DOHH2 (cell line): ENCODE measurements around the gene CCBE1.

Experiments
- H3F3A ChIP-seq: fragments of 200-600 bp; sonication (generic), shearing (Covaris generic); 2 replicates; pipeline ENCODE4 v1.6.0; 2016; ENCODE audit warnings: antibody characterized with exemption, mild to moderate bottlenecking; ENCODE audit not compliant: control insufficient read depth, insufficient read depth
- H3K27ac ChIP-seq: fragments of 200-600 bp; sonication (generic); 2 replicates; pipeline ENCODE4 v1.5.1; 2014; ENCODE audit warnings: low read depth, mild to moderate bottlenecking, low read length, moderate library complexity
- H3K27me3 ChIP-seq: fragments of 200-600 bp; sonication (generic); 2 replicates; pipeline ENCODE4 v1.6.1; 2014; ENCODE audit warnings: mild to moderate bottlenecking, low read length, mixed read lengths; ENCODE audit not compliant: control insufficient read depth
- H3K36me3 ChIP-seq: fragments of 200-600 bp; sonication (generic); 2 replicates; pipeline ENCODE4 v1.6.1; 2014; ENCODE audit warnings: mild to moderate bottlenecking, low read length, moderate library complexity, mixed read lengths; ENCODE audit not compliant: control insufficient read depth
- H3K4me1 ChIP-seq: fragments of 200-600 bp; sonication (generic); 2 replicates; pipeline ENCODE4 v1.6.1; 2014; ENCODE audit warnings: mild to moderate bottlenecking, low read length, mixed read lengths; ENCODE audit not compliant: control insufficient read depth
- H3K4me2 ChIP-seq: fragments of 200-600 bp; sonication (generic); 2 replicates; pipeline ENCODE4 v1.6.0; 2014; ENCODE audit warnings: mild to moderate bottlenecking, low read length, moderate library complexity
- H3K4me3 ChIP-seq: fragments of 200-600 bp; sonication (generic); 2 replicates; pipeline ENCODE4 v1.5.1; 2014; ENCODE audit warnings: mild to moderate bottlenecking, low read length, mixed read lengths
- H3K79me2 ChIP-seq: fragments of 200-600 bp; sonication (generic); 2 replicates; pipeline ENCODE4 v1.6.1; 2014; ENCODE audit warnings: mild to moderate bottlenecking, low read length, mixed read lengths; ENCODE audit not compliant: control insufficient read depth
- H3K9me2 ChIP-seq: fragments of 200-600 bp; sonication (generic); replicated peaks from 2 replicates; pipeline ENCODE4 v1.6.1; 2014; ENCODE audit warnings: mild to moderate bottlenecking, low read length, mixed read lengths; ENCODE audit not compliant: control insufficient read depth
- H3K9me3 ChIP-seq: fragments of 200-600 bp; sonication (generic); 2 replicates; pipeline ENCODE4 v1.6.1; 2014; ENCODE audit warnings: antibody characterized with exemption, low read length, mixed read lengths; ENCODE audit not compliant: control insufficient read depth, insufficient read depth
- H4K20me1 ChIP-seq: fragments of 200-600 bp; sonication (generic); 2 replicates; pipeline ENCODE4 v1.6.0; 2014; ENCODE audit warnings: low read depth, mild to moderate bottlenecking, antibody characterized with exemption, low read length, moderate library complexity; ENCODE audit not compliant: control insufficient read depth, insufficient read depth
- EZH2phosphoT487 ChIP-seq: fragments of 200-600 bp; sonication (generic); IDR thresholded peaks from 2 replicates; pipeline ENCODE4 v1.6.1; 2017; ENCODE audit warnings: borderline replicate concordance, mild to moderate bottlenecking, antibody characterized with exemption, low read length, moderate library complexity, mixed read lengths
- TF ChIP-seq, protein P1 (sequence below): fragments of 200-600 bp; sonication (generic); IDR thresholded peaks from one replicate; pipeline ENCODE4 v1.5.1; 2014; ENCODE audit warnings: antibody characterized with exemption, mild to moderate bottlenecking, low read depth, low read length; ENCODE audit not compliant: poor library complexity, severe bottlenecking

CCBE1 gene

DNA sequence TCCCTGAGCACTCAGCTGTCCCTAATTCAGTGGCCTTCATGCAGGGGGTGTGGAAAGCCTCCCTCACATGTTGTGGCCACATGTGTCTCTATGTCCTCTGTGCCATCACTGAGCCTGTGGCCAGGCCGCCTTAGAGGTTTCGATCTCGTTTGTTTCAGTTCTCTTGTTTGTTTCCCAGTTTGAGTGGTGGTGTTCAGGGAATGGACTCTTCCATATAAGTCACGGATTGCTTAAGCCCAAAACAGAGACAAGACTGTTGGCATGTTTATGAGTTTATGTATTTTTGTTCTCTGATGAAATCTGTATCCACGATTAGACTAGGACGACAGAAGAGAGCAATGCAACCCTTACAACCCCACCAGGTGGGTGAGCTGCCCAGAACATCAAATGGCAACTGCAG lies 134.5 kb downstream of the CCBE1 start:
- no peak for TF ChIP-seq EZH2phosphoT487
- TF ChIP-seq, protein P1, sequence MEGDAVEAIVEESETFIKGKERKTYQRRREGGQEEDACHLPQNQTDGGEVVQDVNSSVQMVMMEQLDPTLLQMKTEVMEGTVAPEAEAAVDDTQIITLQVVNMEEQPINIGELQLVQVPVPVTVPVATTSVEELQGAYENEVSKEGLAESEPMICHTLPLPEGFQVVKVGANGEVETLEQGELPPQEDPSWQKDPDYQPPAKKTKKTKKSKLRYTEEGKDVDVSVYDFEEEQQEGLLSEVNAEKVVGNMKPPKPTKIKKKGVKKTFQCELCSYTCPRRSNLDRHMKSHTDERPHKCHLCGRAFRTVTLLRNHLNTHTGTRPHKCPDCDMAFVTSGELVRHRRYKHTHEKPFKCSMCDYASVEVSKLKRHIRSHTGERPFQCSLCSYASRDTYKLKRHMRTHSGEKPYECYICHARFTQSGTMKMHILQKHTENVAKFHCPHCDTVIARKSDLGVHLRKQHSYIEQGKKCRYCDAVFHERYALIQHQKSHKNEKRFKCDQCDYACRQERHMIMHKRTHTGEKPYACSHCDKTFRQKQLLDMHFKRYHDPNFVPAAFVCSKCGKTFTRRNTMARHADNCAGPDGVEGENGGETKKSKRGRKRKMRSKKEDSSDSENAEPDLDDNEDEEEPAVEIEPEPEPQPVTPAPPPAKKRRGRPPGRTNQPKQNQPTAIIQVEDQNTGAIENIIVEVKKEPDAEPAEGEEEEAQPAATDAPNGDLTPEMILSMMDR, result no peak
- Histone ChIP-seq H3K4me1 (no peaks in the 10 kb centered on the region), H3K27ac (no peak overlapping the region), H3K4me2 (no peak overlapping the region), H3K36me3 (no peaks in the 10 kb centered on the region), H3K79me2 (no peaks in the 10 kb centered on the region), H3K9me3 (no peaks in the 10 kb centered on the region), H3K27me3 (no peaks in the 10 kb centered on the region), H3K9me2 (no peaks in the 10 kb centered on the region), H3F3A (no peaks in the 10 kb centered on the region), H3K4me3 (no peak overlapping the region), H4K20me1 (no peaks in the 10 kb centered on the region)

DNA sequence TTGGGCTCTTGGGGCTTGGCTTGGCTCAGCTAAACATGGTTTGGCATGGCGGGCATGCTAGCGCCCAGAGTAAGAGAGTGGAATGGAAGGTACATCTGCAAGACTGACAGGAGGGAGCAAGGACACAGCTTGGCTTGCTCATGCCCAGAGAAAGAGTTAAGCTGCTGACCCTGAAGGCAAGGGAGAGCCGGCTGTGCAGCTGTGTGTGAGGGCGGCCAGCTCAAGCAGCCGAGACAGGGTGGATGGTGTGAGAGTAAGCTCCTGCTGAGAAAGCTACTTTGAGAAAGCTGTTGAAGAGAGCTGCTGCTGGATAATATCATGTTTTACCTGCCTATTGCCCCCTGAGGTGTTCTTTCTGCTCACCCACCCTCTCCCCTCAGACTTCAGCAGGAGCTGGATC lies 135.6 kb downstream of the CCBE1 start:
- H3K27me3 ChIP-seq, result no peaks in the 10 kb centered on the region
- no peaks in the 10 kb centered on the region for H4K20me1 ChIP-seq
- H3K27ac ChIP-seq, result no peak overlapping the region
- no peaks in the 10 kb centered on the region for H3K4me1 ChIP-seq
- no peak overlapping the region for H3K4me3 ChIP-seq
- H3K36me3 ChIP-seq, result no peaks in the 10 kb centered on the region
- H3K9me2 ChIP-seq, result no peaks in the 10 kb centered on the region
- H3K9me3 ChIP-seq, result no peaks in the 10 kb centered on the region
- TF ChIP-seq EZH2phosphoT487, result no peak
- TF ChIP-seq, protein P1, result no peak
- H3K79me2 ChIP-seq, result no peaks in the 10 kb centered on the region
- H3F3A ChIP-seq, result no peaks in the 10 kb centered on the region
- H3K4me2 ChIP-seq, result no peak overlapping the region

DNA sequence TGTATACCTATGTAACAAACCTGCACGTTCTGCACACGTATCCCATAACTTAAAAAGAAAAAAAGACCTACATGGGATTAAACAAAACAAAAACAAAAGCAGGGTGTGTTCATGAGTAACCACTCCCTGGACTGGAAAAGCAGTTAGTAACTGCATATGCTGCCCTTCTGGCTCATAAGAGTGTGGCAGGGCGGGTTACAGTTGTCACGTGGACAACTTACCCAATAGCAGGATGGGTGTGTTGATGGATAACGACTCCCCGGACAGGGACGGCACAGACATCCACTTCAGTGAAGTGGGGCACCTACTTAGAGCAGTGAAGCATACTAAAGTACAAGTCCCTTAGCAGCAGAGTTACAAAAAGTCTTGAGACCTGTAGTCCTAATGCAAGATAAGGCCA lies 136.7 kb downstream of the CCBE1 start:
- TF ChIP-seq EZH2phosphoT487, result no peak
- TF ChIP-seq, protein P1, result no peak
- Histone ChIP-seq H3K9me3 (no peaks in the 10 kb centered on the region), H3K27me3 (no peaks in the 10 kb centered on the region), H3K4me2 (no peak overlapping the region), H3K79me2 (no peaks in the 10 kb centered on the region), H3K4me1 (no peaks in the 10 kb centered on the region), H3K27ac (no peak overlapping the region), H4K20me1 (no peaks in the 10 kb centered on the region), H3F3A (no peaks in the 10 kb centered on the region), H3K9me2 (no peaks in the 10 kb centered on the region), H3K36me3 (no peaks in the 10 kb centered on the region), H3K4me3 (no peak overlapping the region)

DNA sequence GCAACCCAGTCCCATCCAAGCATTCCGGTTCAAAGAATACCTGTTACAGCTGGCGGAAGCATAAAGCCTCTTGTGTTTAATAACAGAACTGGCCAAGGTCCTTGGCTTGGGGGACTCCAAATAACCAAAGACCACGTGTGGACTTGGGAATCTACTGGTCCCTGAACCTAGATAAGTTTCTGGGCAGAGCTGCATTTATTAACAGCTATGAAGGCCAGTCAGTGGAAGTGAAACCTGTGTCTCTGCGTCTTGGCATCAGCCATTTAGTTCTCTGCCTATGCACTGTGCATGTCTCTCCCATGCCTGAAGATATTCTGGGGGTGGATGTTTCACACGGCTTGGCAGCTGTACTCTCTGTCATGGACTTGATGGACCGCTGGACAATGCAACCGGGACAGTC lies 137.7 kb downstream of the CCBE1 start:
- H3K27ac ChIP-seq, result no peak overlapping the region
- no peaks in the 10 kb centered on the region for H3K9me2 ChIP-seq
- no peaks in the 10 kb centered on the region for H3K79me2 ChIP-seq
- no peak overlapping the region for H3K4me3 ChIP-seq
- no peak overlapping the region for H3K4me2 ChIP-seq
- no peaks in the 10 kb centered on the region for H3F3A ChIP-seq
- TF ChIP-seq, protein P1, result no peak
- no peak for TF ChIP-seq EZH2phosphoT487
- no peaks in the 10 kb centered on the region for H3K9me3 ChIP-seq
- no peaks in the 10 kb centered on the region for H3K4me1 ChIP-seq
- H3K27me3 ChIP-seq, result no peaks in the 10 kb centered on the region
- no peaks in the 10 kb centered on the region for H4K20me1 ChIP-seq
- H3K36me3 ChIP-seq, result no peaks in the 10 kb centered on the region
